HG03432 (cell line): ENCODE results near the gene ADAMTSL5.

Experiments used
- ATAC-seq: cut with Tn5 transposase; IDR thresholded peaks from one replicate; pipeline ENCODE4 v1.9.1; 2021; ENCODE audit warnings: mild to moderate bottlenecking, moderate library complexity; ENCODE audit not compliant: unreplicated experiment

Gene ADAMTSL5

GRCh38 chr19:1496714-1497577 is 15.9 kb downstream of the ADAMTSL5 start:
- ATAC-seq, result no peak

DNA sequence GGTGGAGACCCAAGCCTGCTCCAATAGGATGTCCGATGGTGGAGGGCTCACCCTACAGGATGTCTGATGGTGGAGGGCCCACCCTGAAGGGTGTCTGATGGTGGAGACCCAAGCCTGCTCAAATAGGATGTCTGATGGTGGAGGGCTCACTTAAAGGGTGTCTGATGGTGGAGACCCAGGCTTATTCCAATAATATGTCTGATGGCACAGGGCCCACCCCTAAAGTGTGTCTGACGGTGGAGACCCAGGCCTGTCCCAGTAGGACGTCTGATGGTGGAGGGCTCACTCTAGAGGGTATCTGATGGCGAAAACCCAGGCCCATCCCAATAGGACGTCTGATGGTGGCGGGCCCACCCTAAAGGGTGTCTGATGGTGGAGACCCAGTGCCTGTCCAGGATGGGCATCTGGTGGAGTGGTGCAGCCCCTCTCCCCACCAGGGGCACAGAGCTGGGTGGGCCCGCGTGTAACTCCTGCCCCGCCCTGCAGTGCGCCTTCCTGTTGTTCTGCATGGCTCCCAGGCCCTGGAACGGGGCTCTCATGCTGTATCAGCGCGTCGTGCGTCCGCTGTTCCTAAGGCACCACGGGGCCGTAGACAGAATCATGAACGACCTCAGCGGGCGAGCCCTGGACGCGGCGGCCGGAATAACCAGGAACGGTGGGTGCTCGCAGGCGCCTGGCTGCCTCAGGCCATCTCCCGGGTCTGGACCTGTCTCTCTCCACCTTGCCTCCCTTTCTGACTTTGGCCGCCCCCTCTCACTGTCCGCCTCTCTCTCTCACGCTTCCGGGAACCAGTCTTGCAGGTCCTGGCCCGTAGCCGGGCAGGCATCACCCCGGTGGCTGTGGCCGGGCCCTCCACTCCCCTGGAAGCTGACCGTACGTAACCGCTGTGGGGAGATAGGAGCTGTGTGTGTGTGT is 16.8 kb downstream of the ADAMTSL5 start:
- no peak for ATAC-seq

GRCh38 chr19:1495051-1495798 is 17.6 kb downstream of the ADAMTSL5 start:
- ATAC-seq, result no peak

- ATAC-seq, result no peak
These were observed 18.6 kb downstream of the ADAMTSL5 start for GRCh38 chr19:1494115-1494815.

GRCh38 chr19:1492474-1493006 is 20.3 kb downstream of the ADAMTSL5 start:
- no peak for ATAC-seq

DNA sequence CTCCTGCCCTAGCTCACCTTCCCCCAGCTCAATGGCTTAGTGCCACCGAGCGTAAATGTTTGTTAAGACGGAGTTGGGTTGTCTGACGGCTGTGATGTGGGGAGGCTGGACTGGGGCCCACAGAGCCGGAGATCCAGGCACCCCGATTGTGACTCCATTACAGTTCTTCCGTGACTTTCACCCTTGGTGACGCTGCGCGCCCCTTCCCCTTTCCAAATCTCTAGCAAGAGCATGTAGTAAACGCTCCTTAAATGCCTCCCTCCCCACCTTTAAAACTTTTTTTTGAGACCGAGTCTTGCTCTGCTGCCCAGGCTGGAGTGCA is 21.0 kb downstream of the ADAMTSL5 start:
- no peak for ATAC-seq

- no peak for ATAC-seq
These were observed 21.5 kb downstream of the ADAMTSL5 start, which contains the start of gene REEP6 for GRCh38 chr19:1491114-1491848. Gene REEP6, plus strand, starts transcription at chr19:1491181. Its CDS starts 89 bp downstream, at chr19:1491270.

DNA sequence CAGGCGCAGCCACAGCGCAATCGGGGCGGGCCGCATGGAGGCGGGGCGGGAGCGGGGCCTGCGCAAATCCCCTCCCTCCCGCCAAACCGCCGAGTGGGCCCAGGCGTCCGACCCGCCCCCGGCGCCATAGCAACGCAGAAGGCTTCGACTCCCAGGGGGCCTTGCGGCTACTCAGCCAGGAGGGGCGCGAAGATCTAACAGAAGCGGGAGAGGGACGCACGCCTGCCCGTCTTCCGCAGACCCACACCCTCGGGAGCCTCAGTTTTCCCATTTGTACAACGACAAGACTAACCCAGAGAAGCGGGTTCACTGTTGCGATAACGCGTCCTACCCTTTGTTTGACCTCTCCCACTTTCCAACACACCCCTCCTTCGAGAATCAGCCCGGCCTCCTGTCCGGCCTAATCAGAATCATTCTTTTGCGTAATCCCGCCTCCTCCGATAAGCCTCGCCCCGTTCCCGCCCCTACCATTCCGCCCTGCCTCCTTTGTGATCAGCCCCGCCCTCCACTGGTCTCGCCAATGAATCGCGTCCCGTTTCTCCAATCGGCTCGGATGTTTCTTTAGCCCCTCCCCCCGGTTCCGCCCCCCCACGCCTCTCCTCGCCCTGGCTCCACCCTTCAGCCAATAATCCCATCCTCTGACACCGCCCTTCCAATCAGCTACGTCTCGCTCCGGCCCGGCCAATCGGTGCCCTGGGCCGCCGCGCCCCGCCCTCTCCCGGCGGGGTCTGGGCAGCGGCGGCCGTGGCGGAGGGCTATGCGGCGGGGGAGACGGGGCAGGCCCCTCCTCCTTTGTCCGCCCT is 22.3 kb downstream of the ADAMTSL5 start, which contains the start of gene PCSK4:
PCSK4 (minus strand) TSS at position 40 of the 803 bp plus-strand sequence; CDS start at position 36, 4 bp downstream.
- peak; percentile 79 for ATAC-seq

- no peak for ATAC-seq
These were observed 23.1 kb downstream of the ADAMTSL5 start for GRCh38 chr19:1489463-1490310.

DNA sequence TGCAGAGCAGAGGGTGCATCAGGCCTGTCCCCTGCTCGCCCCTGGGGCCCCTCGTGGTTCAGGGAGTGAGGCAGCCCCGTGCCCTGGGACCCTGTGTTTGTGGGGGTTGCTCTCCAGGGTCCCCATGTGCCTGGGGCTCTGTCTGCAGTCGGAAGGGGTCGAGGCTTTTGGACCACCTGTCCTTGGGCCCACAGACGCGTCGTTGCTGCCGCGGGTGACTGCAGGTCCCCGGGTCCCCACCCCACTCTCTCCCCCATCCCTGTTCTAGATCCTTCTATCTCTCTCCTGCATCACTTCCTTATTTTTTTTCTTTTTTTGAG is 24.6 kb downstream of the ADAMTSL5 start:
- ATAC-seq, result no peak

DNA sequence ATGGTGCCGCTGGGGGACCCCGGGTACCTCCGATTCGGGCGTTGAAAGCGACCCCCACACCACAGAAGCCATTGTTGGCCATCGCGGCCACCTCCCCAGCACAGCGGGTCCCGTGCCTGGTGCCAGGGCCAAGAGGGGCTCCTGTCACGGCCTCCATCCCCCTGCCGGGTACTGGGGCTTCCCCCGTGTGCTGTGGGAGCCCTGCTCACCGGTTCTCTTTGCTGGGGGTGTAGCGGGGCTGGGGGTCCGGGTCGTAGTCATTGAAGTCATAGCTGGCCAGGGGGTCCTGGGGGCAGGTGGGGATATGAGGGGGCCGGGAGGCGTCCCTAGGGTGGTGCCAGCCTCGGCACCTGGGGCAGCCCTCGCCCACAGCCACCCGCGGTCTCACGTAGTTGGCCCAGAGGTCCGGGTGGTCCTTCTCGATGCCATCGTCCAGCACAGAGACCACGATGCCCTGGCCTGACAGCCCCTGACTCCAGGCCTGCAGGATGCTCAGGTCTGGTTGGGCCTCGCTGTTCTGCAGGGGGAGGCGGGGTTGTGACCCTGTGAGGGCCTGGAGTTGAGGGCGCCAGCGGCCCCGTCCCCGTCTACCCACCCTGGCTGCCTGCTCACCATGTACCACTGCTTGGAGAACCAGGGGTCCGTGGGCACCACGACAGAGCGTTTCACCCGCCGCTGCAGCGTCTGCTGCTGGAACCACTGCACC is 25.1 kb downstream of the ADAMTSL5 start:
- ATAC-seq, result no peak

GRCh38 chr19:1486720-1487575 is 25.9 kb downstream of the ADAMTSL5 start:
- no peak for ATAC-seq

- no peak for ATAC-seq
These were observed 28.8 kb downstream of the ADAMTSL5 start for GRCh38 chr19:1483979-1484428.

GRCh38 chr19:1483131-1483978 is 29.5 kb downstream of the ADAMTSL5 start:
- no peak for ATAC-seq
